ENCODE measurements around the gene IVD. TPM values are rescaled to one million over a fixed set of nuclear protein-coding genes. Genes with fewer than 3 reads are reported as not detected.

The IVD gene
- total and polyA plus RNA-seq, 9 of the 15 experiments (the other 6 are each of a cell fraction or from before 2014, with no cell fraction given) = 0.15 to 4.5 (median 2.4) TPM

DNA sequence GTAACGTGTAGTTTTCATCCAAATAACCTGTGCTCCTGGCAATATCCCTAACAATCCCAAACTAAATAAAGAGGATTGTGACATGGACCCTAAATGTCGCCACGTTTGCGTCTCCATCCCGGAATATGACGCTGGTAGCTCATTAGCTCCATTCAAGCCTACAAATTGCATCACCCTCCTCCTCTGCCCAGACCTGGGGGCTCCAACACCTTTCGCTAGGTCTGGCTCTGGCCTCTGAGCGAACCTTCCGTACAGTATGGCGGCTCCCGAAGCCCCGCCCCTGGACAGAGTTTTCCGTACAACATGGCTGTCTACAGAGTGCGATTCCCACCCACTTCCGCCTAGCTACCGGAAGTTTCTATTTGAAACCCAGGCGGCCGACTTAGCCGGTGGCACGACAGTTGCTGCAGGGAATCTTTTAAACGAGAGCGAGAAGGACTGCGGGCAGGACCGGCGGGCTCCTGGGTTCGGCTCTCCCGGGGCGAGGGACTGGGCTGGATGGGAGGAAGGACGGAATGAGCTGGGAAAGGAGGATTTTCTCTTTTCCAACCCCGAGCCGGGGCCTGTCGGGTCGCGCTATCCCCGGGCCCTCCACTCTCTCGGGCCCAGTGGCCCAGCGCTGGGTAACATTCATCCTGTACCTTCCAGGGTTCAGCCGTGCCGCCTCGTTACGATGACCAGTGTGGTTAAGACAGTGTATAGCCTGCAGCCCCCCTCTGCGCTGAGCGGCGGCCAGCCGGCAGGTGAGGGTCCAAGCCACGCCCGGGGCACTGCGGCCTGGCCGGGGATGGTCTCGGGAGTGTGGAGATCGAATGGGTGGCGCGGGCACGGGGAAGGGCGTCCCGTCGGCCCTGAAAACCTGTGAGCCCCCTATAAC, 22.8 kb upstream of the IVD start, which contains the start of gene KNSTRN (continued):
- TF ChIP-seq BDP1 (IDR thresholded peaks at IDR 0.05; ENCODE audit: insufficient read depth, insufficient read length) (no peak), ATF2 (CRISPR knock-in tag; IDR thresholded peaks at IDR 0.05) (no peak), SNRNP70 (optimal IDR thresholded peaks at IDR 0.05; ENCODE audit: low read depth, low read length) (no peak), ZNF551 (CRISPR knock-in tag; IDR thresholded peaks at IDR 0.05) (no peak), BRF1 (IDR thresholded peaks at IDR 0.05; ENCODE audit: borderline replicate concordance, extremely low read depth, insufficient read length) (no peak), SMARCC2 (IDR thresholded peaks at IDR 0.05; ENCODE audit: low read depth) (no peak), NR3C1 (CRISPR knock-in tag; IDR thresholded peaks at IDR 0.05) (no peak), POLR2AphosphoS5 (IDR thresholded peaks at IDR 0.05; ENCODE audit: control insufficient read depth, insufficient read depth, low read depth, low read length) (peak; percentile 85), MCM7 (IDR thresholded peaks at IDR 0.05) (no peak), SMARCB1 (IDR thresholded peaks at IDR 0.05; ENCODE audit: insufficient read length, low read depth) (no peak), ZSCAN32 (CRISPR knock-in tag; IDR thresholded peaks at IDR 0.05) (no peak), E2F4 (CRISPR knock-in tag; IDR thresholded peaks at IDR 0.05; ENCODE audit: low read depth) (no peak), CREM (IDR thresholded peaks at IDR 0.05; ENCODE audit: low read depth) (peak; percentile 69), PKNOX1 (IDR thresholded peaks at IDR 0.05) (0 out of 2 replicates have a peak, but pooled peaks have one; percentile 39), NFXL1 (CRISPR knock-in tag; IDR thresholded peaks at IDR 0.05) (no peak), STAT5B (CRISPR knock-in tag; IDR thresholded peaks at IDR 0.05) (no peak)
- TF ChIP-seq, protein P1, sequence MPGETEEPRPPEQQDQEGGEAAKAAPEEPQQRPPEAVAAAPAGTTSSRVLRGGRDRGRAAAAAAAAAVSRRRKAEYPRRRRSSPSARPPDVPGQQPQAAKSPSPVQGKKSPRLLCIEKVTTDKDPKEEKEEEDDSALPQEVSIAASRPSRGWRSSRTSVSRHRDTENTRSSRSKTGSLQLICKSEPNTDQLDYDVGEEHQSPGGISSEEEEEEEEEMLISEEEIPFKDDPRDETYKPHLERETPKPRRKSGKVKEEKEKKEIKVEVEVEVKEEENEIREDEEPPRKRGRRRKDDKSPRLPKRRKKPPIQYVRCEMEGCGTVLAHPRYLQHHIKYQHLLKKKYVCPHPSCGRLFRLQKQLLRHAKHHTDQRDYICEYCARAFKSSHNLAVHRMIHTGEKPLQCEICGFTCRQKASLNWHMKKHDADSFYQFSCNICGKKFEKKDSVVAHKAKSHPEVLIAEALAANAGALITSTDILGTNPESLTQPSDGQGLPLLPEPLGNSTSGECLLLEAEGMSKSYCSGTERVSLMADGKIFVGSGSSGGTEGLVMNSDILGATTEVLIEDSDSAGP (CRISPR knock-in tag; IDR thresholded peaks at IDR 0.05) = no peak
- TF ChIP-seq, protein P2, sequence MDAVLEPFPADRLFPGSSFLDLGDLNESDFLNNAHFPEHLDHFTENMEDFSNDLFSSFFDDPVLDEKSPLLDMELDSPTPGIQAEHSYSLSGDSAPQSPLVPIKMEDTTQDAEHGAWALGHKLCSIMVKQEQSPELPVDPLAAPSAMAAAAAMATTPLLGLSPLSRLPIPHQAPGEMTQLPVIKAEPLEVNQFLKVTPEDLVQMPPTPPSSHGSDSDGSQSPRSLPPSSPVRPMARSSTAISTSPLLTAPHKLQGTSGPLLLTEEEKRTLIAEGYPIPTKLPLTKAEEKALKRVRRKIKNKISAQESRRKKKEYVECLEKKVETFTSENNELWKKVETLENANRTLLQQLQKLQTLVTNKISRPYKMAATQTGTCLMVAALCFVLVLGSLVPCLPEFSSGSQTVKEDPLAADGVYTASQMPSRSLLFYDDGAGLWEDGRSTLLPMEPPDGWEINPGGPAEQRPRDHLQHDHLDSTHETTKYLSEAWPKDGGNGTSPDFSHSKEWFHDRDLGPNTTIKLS (IDR thresholded peaks at IDR 0.05; ENCODE audit: borderline replicate concordance, low read depth) = no peak; the same call in 1 of the 2 replicates
- TF ChIP-seq, protein P3, sequence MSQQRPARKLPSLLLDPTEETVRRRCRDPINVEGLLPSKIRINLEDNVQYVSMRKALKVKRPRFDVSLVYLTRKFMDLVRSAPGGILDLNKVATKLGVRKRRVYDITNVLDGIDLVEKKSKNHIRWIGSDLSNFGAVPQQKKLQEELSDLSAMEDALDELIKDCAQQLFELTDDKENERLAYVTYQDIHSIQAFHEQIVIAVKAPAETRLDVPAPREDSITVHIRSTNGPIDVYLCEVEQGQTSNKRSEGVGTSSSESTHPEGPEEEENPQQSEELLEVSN (IDR thresholded peaks at IDR 0.05; ENCODE audit: borderline replicate concordance in 1 of 2, extremely low read depth in 1 of 2, insufficient read depth in 1 of 2, insufficient read length in 1 of 2, low read depth in 1 of 2, low read length in 1 of 2, poor library complexity in 1 of 2, severe bottlenecking in 1 of 2) = peak in 1 of 2 experiments; percentile 20
